Activated CD4-positive, alpha-beta T cell treated with anti-CD3 and anti-CD28 coated beads for 36 hours (primary cell): ENCODE results near the gene VEZT. TPM values are rescaled to one million over a fixed set of nuclear protein-coding genes. Genes with fewer than 3 reads are reported as not detected.

Source experiments
- ATAC-seq: fragments of 200-7000 bp; cut with Tn5 transposase; one replicate; pipeline ENCODE4 v1.10.0; 2021; ENCODE audit warnings: mild to moderate bottlenecking, moderate library complexity
- CTCF ChIA-PET: fragments of 350-600 bp; sonication (Branson Sonifier 250); formaldehyde crosslinking; loops from one replicate; lab custom pipeline; 2021; ENCODE audit warnings: antibody characterized with exemption; lab: Charles Lee
- POLR2A ChIA-PET: fragments of 350-600 bp; sonication (Branson Sonifier 250); formaldehyde crosslinking; loops from one replicate; lab custom pipeline; 2021; ENCODE audit warnings: antibody characterized with exemption, inconsistent platforms; lab: Charles Lee
- DNase-seq: peaks from one replicate; pipeline ENCODE4 v3.0.0-alpha.2; 2020
- H3K27ac Mint-ChIP-seq: one replicate; pipeline ENCODE4 v1.8.0; 2021; ENCODE audit warnings: mixed read lengths
- H3K27me3 Mint-ChIP-seq: one replicate; pipeline ENCODE4 v1.8.0; 2021; ENCODE audit warnings: mixed read lengths
- H3K36me3 Mint-ChIP-seq: one replicate; pipeline ENCODE4 v1.8.0; 2021; ENCODE audit warnings: low read depth, mixed read lengths
- H3K4me1 Mint-ChIP-seq: one replicate; pipeline ENCODE4 v1.8.0; 2021; ENCODE audit warnings: mixed read lengths
- H3K4me3 Mint-ChIP-seq: one replicate; pipeline ENCODE4 v1.8.0; 2021; ENCODE audit warnings: mild to moderate bottlenecking, moderate library complexity, mixed read lengths
- H3K9me3 Mint-ChIP-seq: one replicate; pipeline ENCODE4 v1.8.0; 2021; ENCODE audit warnings: low read depth, mixed read lengths
- intact Hi-C, 2 experiments: fragments of 100-400 bp; cut with DNase I in 1 of 2; cut with micrococcal nuclease in 1 of 2; formaldehyde crosslinking; loops; one replicate each; pipeline versions ENCODE4 v1.14.2 to v1.15.1; 2022 to 2024; cut with DNase I, micrococcal nuclease
- total RNA-seq, 2 experiments: library from RNA; stranded (reverse); gene quantifications; one replicate each; pipeline ENCODE4 v1.2.3, GENCODE V29; 2021

VEZT gene
- total RNA-seq, 2 experiments from 2014 or later, result 55.8 to 72.7 TPM

DNA sequence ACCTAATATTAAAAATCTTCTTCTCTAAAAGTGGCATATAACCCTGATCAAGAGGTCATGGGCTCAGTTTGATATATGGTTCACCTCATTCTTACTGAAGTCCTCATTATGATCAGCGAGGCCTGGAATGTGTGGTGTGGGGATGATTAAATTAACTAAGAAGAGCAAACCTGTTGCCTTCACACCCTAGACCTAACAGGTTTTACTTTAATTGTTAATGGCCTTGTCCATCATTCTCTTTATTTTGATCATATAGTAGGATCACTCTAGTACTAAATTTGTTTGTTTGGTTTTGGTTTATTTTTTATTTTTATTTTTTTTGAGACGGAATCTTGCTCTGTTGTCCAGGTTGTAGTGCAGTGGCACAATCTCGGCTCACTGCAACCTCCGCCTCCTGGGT, 43.5 kb downstream of the VEZT start:
- no peak for DNase-seq
- no peaks in the 10 kb centered on the region for H3K27me3 Mint-ChIP-seq
- H3K4me3 Mint-ChIP-seq, result no peak overlapping the region
- H3K9me3 Mint-ChIP-seq, result no peaks in the 10 kb centered on the region
- POLR2A ChIA-PET, result no interaction called here
- H3K4me1 Mint-ChIP-seq, result no peaks in the 10 kb centered on the region
- intact Hi-C loops, result no loop called here
- ATAC-seq, result no peak
- no peak overlapping the region for H3K27ac Mint-ChIP-seq
- H3K36me3 Mint-ChIP-seq, result peaks cover 25% of the 10 kb centered on the region
- CTCF ChIA-PET, result no interaction called here

DNA sequence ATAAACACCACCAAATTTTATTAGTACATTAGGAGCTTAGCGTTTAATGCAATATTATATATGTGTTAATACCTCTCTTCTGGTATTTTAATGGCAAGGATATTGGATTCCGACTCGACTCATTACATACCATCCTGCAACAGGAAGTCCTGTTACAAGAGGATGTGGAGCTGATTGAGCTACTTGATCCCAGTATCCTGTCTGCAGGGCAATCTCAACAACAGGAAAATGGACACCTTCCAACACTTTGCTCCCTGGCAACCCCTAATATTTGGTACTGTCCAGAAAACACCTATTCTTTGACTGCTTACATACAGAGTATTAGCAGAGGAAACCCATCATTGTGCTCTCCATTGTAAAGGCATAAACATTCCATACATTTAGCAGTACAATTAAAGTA, 45.2 kb downstream of the VEZT start:
- ATAC-seq (no peak), DNase-seq (no peak)
- Mint-ChIP-seq H3K4me3 (no peak overlapping the region), H3K9me3 (no peaks in the 10 kb centered on the region), H3K4me1 (no peaks in the 10 kb centered on the region), H3K36me3 (peaks cover 27% of the 10 kb centered on the region), H3K27me3 (no peaks in the 10 kb centered on the region), H3K27ac (no peak overlapping the region)
- ChIA-PET CTCF (interaction anchor here (0.7 kb wide), 1 partner anchor 9 kb away, joined by 3 read pairs; no protein-coding TSS in a partner anchor), POLR2A (interaction anchor here (0.6 kb wide), 1 partner anchor 211 kb away, joined by 3 read pairs; the partner anchor contains the start of gene METAP2)
- intact Hi-C loops, result no loop called here

DNA sequence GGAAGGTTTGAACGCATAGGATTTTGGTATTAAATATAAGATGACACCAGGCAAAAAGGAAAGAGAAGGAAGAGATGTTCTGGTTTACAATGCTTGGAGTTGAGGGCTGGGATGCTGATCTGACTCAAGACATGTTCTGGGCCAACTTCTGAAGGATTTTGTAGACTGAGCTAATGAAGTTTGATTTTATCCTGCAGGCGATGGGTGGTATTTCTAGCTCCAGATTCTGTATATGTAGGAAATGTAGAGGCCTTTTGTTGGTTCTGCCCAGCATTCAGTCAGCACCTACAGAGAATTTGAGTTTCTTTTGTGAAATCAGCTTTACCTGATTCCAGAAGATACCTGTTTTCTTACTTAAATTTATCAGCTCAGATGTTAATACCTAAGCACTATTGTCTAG, 48.2 kb downstream of the VEZT start:
- no peak for ATAC-seq
- CTCF ChIA-PET, result interaction anchor here (0.7 to 1.8 kb wide), 7 partner anchors 11 to 269 kb away, joined by 3 to 5 read pairs (median 3); no protein-coding TSS in a partner anchor
- intact Hi-C loops, result no loop called here

DNA sequence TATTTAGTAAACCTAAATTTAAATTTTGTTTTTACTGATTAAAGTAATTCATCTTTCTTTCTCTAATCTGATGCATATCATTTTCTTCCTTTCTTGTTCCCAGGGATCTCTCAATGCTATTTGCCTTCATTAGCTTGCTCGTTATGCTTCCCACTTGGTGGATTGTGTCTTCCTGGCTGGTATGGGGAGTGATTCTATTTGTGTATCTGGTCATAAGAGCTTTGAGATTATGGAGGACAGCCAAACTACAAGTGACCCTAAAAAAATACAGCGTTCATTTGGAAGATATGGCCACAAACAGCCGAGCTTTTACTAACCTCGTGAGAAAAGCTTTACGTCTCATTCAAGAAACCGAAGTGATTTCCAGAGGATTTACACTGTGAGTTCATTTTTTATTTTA, 48.6 kb downstream of the VEZT start:
- peaks cover 22% of the 10 kb centered on the region for H3K36me3 Mint-ChIP-seq
- intact Hi-C loops, result no loop called here

More for the DNA sequence above, 48.2 kb downstream of the VEZT start:
- no peaks in the 10 kb centered on the region for H3K27me3 Mint-ChIP-seq
- POLR2A ChIA-PET, result interaction anchor here (0.6 kb wide), 1 partner anchor 1099 kb away, joined by 3 read pairs; no protein-coding TSS in a partner anchor
- no peaks in the 10 kb centered on the region for H3K9me3 Mint-ChIP-seq
- H3K4me1 Mint-ChIP-seq, result no peaks in the 10 kb centered on the region
- no peak overlapping the region for H3K27ac Mint-ChIP-seq
- peaks cover 22% of the 10 kb centered on the region for H3K36me3 Mint-ChIP-seq
- H3K4me3 Mint-ChIP-seq, result no peak overlapping the region
- no peak for DNase-seq

DNA sequence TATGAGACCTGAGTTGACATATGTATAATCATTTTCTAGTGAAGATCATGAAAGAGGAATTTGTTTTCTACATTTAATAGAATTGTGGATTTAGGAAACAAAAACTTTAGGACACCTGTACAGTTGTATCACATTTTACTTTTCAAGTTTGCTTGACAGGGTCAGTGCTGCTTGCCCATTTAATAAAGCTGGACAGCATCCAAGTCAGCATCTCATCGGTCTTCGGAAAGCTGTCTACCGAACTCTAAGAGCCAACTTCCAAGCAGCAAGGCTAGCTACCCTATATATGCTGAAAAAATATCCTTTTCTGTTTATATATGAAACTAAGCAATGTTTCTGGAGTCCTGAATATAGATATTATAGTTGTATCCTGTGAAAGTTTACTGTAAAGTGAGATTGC, 52.3 kb downstream of the VEZT start:
- Mint-ChIP-seq H3K36me3 (peaks cover 23% of the 10 kb centered on the region), H3K27me3 (no peaks in the 10 kb centered on the region), H3K9me3 (no peaks in the 10 kb centered on the region), H3K27ac (no peak overlapping the region), H3K4me1 (no peaks in the 10 kb centered on the region), H3K4me3 (no peak overlapping the region)
- ChIA-PET CTCF (interaction anchor here (0.9 kb wide), 1 partner anchor 14 kb away, joined by 3 read pairs; no protein-coding TSS in a partner anchor), POLR2A (no interaction called here)
- ATAC-seq, result no peak
- intact Hi-C loops, result no loop called here
- DNase-seq, result no peak

More for the DNA sequence above, 48.6 kb downstream of the VEZT start:
- ChIA-PET POLR2A (interaction anchor here (0.6 kb wide), 1 partner anchor 1100 kb away, joined by 3 read pairs; no protein-coding TSS in a partner anchor), CTCF (interaction anchor here (0.6 to 1.8 kb wide), 8 partner anchors 12 to 269 kb away, joined by 3 to 5 read pairs (median 3); no protein-coding TSS in a partner anchor)
- DNase-seq (no peak), ATAC-seq (no peak)
- Mint-ChIP-seq H3K4me3 (no peak overlapping the region), H3K9me3 (no peaks in the 10 kb centered on the region), H3K4me1 (no peaks in the 10 kb centered on the region), H3K27me3 (no peaks in the 10 kb centered on the region), H3K27ac (no peak overlapping the region)

DNA sequence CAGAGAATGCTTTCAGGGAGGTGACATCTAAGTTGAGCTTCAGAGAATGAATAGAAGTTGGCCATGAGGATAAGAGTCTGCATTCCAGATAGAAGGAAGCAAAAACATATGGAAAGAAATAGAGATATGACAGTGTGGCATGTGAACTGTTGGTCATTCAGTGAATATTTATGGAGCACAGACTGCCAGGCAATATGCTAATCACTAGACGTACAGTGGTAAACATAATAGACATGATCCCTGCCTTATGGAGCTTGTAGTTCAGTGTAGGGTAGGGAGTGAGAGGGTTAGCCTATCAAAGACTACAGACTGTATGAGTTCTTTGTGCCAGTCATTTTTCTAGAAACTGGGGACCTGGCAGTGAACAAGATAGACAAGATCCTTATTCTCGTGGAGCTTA, 53.9 kb downstream of the VEZT start:
- H3K4me3 Mint-ChIP-seq, result no peak overlapping the region
- ATAC-seq, result no peak
- H3K27ac Mint-ChIP-seq, result no peak overlapping the region
- peaks cover 20% of the 10 kb centered on the region for H3K36me3 Mint-ChIP-seq
- ChIA-PET CTCF (interaction anchor here (1.1 kb wide), 1 partner anchor 9 kb away, joined by 3 read pairs; no protein-coding TSS in a partner anchor), POLR2A (interaction anchor here (0.6 kb wide), 1 partner anchor 26 kb away, joined by 3 read pairs; no protein-coding TSS in a partner anchor)
- no peaks in the 10 kb centered on the region for H3K9me3 Mint-ChIP-seq
- no peaks in the 10 kb centered on the region for H3K27me3 Mint-ChIP-seq
- DNase-seq, result no peak
- intact Hi-C loops, result no loop called here
- H3K4me1 Mint-ChIP-seq, result no peaks in the 10 kb centered on the region

DNA sequence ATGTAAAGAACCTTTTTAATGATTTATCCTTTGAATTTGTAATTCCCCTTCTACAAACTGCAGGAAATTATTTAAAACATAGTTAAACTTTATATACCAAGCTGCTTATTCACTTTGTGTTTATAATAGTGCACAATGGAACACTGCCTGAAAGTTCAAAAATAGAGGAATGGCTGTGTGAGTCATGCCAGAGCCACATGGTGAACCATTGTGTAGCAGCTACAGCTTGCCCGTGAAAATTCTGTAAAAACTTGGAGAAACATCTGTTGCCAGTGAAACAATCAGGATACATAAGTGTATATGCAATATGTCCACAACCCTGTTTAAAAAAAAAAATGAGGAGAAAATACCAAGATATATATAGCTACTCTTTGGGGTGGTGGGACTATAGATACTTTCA, 59.5 kb downstream of the VEZT start:
- CTCF ChIA-PET, result interaction anchor here (1.2 kb wide), 1 partner anchor 168 kb away, joined by 3 read pairs; no protein-coding TSS in a partner anchor
- H3K27ac Mint-ChIP-seq, result no peak overlapping the region
- DNase-seq, result no peak
- POLR2A ChIA-PET, result no interaction called here
- no peaks in the 10 kb centered on the region for H3K4me1 Mint-ChIP-seq
- H3K36me3 Mint-ChIP-seq, result peaks cover 26% of the 10 kb centered on the region
- intact Hi-C loops, result no loop called here
- no peaks in the 10 kb centered on the region for H3K9me3 Mint-ChIP-seq
- no peak for ATAC-seq
- no peak overlapping the region for H3K4me3 Mint-ChIP-seq
- H3K27me3 Mint-ChIP-seq, result no peaks in the 10 kb centered on the region

DNA sequence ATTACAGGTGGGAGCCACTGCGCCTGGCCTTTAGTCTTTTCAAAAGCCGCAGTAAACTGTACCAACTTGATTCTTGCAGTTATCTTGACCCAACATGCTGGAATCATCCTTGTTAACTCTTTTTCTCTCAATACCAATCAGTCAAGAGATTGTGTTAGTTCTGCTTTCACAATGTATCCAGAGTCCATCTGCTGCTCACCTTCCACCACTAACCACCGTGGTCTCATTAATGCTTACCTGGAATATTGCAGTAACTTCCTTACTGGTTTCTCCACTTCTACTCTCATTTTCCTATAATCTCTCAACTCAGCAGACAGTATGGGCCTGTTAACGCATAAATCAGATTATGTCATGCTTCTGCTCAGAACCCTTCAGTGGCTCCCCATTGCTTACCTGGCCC, 62.2 kb downstream of the VEZT start:
- intact Hi-C loops, result no loop called here
- CTCF ChIA-PET, result interaction anchor here (1.1 kb wide), 1 partner anchor 254 kb away, joined by 3 read pairs; no protein-coding TSS in a partner anchor

DNA sequence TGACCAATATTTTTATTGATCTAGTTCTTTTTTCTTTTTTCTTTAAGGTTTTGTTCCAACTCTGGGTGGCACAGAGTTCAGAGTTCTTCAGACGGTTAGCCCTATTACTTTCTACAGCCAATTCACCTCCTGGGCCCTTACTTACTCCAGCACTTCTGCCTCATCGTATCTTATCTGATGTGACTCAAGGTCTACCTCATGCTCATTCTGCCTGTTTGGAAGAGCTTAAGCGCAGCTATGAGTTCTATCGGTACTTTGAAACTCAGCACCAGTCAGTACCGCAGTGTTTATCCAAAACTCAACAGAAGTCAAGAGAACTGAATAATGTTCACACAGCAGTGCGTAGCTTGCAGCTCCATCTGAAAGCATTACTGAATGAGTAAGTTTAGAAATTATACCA, 64.7 kb downstream of the VEZT start:
- Mint-ChIP-seq H3K36me3 (peaks cover 39% of the 10 kb centered on the region), H3K27me3 (no peaks in the 10 kb centered on the region), H3K4me1 (no peaks in the 10 kb centered on the region), H3K9me3 (no peaks in the 10 kb centered on the region), H3K4me3 (no peak overlapping the region), H3K27ac (no peak overlapping the region)
- no peak for ATAC-seq
- CTCF ChIA-PET, result interaction anchor here (0.6 to 1.8 kb wide), 3 partner anchors 15 to 139 kb away, joined by 3 to 5 read pairs (median 3); no protein-coding TSS in a partner anchor
- POLR2A ChIA-PET, result no interaction called here
- DNase-seq, result no peak
- intact Hi-C loops, result no loop called here

More for the DNA sequence above, 62.2 kb downstream of the VEZT start:
- Mint-ChIP-seq H3K4me1 (no peaks in the 10 kb centered on the region), H3K27ac (no peak overlapping the region), H3K36me3 (peaks cover 39% of the 10 kb centered on the region), H3K27me3 (no peaks in the 10 kb centered on the region), H3K4me3 (no peak overlapping the region), H3K9me3 (no peaks in the 10 kb centered on the region)
- DNase-seq (no peak), ATAC-seq (no peak)
- POLR2A ChIA-PET, result no interaction called here

DNA sequence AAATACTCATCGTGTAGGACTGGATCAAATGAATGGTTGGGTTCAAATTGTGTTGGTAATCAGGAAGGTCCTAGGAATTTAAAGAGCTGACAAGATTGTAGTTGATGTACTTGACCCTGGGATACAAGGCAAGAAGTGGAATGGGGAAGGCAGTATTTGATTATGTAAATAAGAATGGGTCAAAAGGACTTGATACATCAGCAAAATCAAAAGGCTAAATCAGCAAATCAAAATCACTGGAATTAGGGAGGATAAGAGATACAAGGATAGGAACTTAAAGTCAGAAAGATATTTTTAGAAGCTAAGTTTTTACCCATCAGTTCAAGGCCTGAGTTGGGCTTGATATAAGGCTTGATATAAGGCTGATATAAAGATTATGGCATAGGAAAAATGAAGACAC, 65.8 kb downstream of the VEZT start:
- peaks cover 39% of the 10 kb centered on the region for H3K36me3 Mint-ChIP-seq
- ChIA-PET POLR2A (no interaction called here), CTCF (interaction anchor here (1.0 to 1.8 kb wide), 4 partner anchors 8 to 17 kb away, joined by 3 to 5 read pairs (median 3); no protein-coding TSS in a partner anchor)
- DNase-seq (no peak), ATAC-seq (no peak)
- no peaks in the 10 kb centered on the region for H3K27me3 Mint-ChIP-seq
- H3K27ac Mint-ChIP-seq, result no peak overlapping the region
- H3K9me3 Mint-ChIP-seq, result no peaks in the 10 kb centered on the region
- no peak overlapping the region for H3K4me3 Mint-ChIP-seq
- intact Hi-C loops, result no loop called here
- H3K4me1 Mint-ChIP-seq, result no peaks in the 10 kb centered on the region

DNA sequence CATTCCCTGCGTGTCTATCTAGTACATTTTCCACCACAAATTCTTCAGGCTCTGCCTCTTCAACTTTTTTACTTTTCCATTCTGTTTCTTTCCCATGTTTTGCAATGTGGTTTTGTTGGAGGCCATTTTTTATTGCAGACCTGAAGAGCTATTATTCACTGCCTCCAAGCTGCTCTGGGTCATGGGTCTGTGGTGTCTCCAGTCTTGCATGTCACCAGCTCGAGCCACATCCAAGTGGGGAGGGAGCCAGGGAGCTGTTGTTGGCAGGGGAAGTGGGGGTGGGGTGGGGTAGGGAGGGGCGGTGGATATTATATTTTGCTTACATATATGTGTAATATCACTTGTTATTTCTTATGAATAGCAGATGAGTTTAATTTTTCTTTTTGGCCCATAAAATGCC, 69.1 kb downstream of the VEZT start:
- Mint-ChIP-seq H3K9me3 (no peaks in the 10 kb centered on the region), H3K27me3 (no peaks in the 10 kb centered on the region), H3K4me3 (no peak overlapping the region), H3K36me3 (peaks cover 36% of the 10 kb centered on the region), H3K27ac (no peak overlapping the region), H3K4me1 (no peaks in the 10 kb centered on the region)
- intact Hi-C loops, result no loop called here
- DNase-seq (no peak), ATAC-seq (no peak)
- ChIA-PET POLR2A (no interaction called here), CTCF (no interaction called here)

DNA sequence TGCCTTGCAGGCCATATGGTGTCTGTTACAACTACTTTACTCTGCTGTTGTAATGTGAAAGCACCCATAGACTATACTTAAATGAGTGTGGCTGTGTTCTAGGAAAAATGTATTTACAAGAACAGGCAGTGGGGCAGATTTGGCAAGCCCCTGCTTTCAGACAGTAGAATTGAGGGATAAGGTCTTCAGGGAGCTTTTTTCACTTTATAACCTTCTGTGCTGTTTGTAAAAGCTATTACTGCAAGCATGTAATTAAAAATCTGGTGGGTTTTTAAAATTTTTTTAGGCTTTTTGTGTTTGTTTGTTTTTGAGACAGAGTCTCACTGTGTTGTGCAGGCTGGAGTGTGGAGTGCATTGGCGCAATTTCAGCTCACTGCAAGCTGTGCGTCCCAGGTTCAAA, 73.9 kb downstream of the VEZT start:
- intact Hi-C loops, result no loop called here
- POLR2A ChIA-PET, result no interaction called here

More for the DNA sequence above, 73.9 kb downstream of the VEZT start:
- H3K4me1 Mint-ChIP-seq, result no peaks in the 10 kb centered on the region
- H3K36me3 Mint-ChIP-seq, result peaks cover 15% of the 10 kb centered on the region
- no peaks in the 10 kb centered on the region for H3K27me3 Mint-ChIP-seq
- no peak overlapping the region for H3K4me3 Mint-ChIP-seq
- CTCF ChIA-PET, result interaction anchor here (0.7 to 1.1 kb wide), 2 partner anchors 8 to 238 kb away, joined by 3 read pairs; no protein-coding TSS in a partner anchor
- no peak for ATAC-seq
- no peak for DNase-seq
- H3K9me3 Mint-ChIP-seq, result no peaks in the 10 kb centered on the region
- no peak overlapping the region for H3K27ac Mint-ChIP-seq
